Non-pigmented ciliary epithelial cell (primary cell): ENCODE measurements around the gene GADD45A.
"Not testable (repeated sequence)": the region's sequence is repeated elsewhere in the genome, so short reads cannot be mapped to it uniquely, and the experiment has no call there.

Experiments
- DNase-seq: peaks from one replicate; pipeline ENCODE4 v3.0.0-alpha.2; 2010; ENCODE audit warnings: low read depth

GADD45A gene

DNA sequence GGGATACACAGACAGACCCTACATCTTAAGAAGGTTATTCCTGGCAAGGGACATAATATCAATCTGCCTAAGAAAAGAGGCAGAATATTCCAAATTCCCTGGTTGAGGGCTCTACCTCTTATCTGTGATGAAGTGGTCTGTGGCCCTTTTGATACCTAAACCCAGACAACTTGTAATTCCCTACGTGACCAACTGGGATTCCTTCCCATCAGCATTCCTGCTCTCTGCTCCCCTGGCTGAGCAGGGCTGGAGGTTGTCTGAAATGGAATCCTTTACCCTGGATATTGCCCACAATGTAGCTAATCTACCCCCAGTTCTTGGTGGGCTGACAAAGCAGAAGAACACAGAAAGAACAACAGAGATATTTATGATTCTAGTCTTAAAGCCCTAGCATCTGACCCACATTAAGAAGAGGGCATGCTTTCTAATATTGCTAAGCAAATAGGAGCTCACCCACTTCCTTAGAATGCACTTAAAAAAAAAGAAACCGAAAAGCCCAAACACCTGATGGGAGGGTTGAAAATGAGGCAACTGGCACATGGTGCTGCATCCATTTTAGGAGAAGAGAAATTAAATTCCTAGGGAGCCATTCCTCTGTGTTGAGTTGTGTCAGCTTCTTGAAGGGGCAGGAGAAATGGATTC is 36.8 kb downstream of the GADD45A start:
- no peak for DNase-seq

DNA sequence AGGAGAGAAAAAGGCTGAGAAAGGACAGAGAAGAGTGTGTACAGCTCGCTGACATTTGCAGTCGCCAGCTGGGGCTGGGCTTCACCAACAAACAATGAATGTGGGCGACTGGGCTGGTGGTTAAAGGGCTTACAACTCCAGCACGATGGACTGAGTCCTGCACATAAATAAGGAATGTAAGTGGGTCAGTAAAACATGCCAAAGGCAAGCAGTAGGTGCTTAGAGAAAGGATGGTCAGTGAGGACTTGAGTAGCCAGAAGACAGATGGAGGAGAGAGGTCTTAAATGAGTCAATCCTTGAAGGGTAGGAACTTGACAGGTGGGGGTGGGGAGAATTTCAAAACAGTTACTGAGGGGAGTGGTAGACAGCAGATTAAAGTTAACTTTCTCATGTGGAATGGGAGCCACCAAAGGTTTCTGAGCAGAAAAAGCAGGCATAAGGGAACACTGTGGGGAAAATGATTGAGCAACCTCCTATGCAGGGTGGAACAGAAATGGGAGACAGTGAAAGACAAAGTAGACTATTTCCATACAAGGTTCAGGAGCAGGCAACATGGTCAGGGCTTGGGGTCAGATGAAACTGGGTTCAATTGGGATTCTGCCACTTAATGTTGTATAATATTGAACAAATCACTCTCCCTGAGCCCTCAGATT is 37.4 kb downstream of the GADD45A start:
- no peak for DNase-seq

DNA sequence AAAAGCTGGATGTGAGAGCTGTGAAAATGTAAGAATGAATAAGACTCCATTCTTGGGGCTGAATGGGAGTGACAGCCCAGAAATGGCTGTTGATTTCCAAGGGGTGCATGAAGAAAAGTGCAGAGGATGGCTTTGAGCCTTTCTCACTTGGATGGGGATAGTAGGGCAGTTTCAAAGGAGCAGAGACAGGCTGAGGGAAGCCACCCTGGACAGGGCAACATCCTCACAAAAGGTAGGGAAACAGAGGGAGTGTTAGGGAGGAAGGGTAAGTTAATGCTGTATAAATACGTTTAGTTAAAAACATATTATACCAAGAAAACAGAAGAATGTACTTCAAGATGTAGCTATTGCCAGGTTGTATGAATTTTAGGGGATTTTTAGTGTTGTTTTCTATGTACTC is 38.1 kb downstream of the GADD45A start:
- no peak for DNase-seq

- no peak for DNase-seq
Observed at GRCh38 chr1:67723620-67724019, 38.6 kb downstream of the GADD45A start.

DNA sequence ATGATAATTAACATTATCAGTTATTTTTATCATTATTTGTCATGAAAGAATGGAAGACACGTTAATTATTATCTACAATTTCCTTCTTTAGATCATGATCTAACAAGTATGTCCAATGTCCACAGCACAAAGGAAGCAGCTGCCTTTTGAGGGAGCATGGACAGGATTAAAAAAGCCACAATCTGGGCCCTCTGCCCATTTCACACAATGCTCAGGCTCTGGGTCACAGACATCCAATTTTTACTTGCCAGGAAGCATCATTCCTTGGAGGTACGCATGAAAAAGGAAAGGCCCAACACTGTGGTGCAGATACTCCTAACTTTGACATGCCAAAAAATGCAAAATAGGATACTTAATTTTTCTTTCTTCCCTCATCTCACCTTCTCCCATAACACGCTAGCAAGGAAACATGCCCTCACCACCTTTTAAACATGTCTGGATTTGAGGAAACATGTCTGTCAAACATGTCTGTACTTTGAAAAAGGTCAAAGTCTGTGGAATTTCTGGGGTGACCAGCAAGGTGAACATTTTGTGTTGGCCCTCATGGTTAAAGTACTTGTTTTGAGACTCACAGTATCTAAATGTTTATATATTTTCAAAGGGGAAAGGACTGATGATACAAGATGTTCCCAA is 40.0 kb downstream of the GADD45A start:
- DNase-seq: no peak

DNA sequence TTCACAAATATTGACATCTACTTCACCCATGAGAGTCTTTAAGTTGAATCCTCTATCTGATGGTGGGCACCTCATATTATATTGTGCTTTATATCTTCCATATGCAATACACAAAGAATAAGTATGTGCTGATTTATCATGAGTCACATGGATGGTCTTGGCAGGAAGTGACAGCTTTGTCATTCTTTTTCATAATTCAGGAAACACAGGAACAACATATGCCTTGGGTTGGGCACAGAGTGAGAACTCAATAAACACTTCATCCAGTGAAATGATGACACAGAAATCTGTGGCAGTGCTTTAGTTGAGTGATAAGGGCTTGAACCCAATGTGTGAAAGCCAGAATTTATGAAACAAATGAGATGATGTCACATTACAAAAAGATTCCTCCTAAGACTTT is 41.2 kb downstream of the GADD45A start:
- no peak for DNase-seq

- DNase-seq: no peak
Observed at GRCh38 chr1:67729872-67730271, 44.9 kb downstream of the GADD45A start.

GRCh38 chr1:67730312-67730711 is 45.3 kb downstream of the GADD45A start:
- not testable (repeated sequence) for DNase-seq

DNA sequence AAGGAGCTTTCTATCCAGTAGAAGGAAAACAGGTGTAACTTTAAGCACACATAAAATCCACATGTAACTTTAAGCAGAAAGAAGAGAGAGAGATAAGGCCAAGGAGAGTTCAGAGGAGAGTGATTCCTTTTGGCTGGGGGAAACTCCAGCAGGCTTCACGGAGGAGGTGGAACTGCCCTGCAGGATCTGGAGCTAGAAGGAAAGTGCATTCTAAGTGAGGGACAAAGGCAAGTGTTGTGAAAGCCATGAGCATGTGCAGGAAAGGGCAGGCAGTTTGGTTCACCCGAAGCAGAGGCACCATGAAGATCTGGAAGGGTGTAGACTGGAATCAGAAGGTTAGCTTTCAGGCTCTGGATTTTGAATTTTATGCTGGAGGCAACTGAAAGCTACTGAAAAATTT is 46.3 kb downstream of the GADD45A start:
- DNase-seq: no peak

GRCh38 chr1:67732750-67733151 is 47.8 kb downstream of the GADD45A start:
- DNase-seq: no peak

DNA sequence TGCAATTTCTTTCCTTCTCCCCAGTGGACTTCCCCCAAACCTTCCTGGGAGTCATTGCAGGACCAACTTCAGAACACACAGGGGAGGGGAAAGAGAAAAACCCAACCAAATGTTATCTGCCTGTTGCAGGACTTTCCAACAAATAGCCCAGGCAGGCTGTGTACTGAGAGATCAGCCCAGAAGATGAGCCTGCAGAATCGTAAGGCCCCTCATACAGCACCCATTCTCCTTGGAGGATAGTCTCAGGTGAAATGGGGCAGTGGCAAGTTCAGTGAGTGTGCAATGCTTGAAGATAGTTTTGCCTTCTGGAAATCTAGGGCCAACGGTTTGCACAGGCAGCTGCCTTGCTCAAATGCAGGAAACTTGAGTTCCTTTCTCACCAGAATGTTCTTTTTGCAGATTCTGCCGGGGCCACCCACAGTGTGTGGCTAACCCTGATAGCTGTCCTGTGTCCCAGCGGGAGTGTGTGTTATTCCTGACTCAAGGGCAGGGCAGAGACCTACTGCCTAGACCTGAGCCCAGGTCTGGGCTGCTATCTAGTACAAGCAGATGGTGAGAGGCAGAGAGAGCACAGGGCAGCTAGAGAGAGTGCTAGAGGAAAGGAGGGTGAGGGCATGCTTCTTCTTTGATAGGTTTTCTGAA is 48.8 kb downstream of the GADD45A start:
- no peak for DNase-seq

DNA sequence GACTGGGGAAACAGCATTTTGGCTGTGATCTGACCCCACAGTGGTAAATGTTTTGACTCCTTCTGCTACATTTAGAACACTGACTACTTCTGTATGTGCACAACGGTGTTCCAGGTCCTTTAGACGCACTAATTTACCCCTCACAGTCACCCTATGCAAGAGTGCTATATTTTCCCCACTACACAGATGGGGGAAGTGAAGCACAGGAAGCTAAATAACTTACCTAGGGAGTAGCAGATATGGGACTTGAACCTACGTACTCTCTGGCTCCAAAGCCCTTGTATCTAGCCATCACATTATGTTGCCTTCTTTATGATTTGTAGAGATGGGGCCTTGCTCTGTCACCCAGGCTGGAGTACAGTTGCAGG is 49.3 kb downstream of the GADD45A start:
- no peak for DNase-seq

DNA sequence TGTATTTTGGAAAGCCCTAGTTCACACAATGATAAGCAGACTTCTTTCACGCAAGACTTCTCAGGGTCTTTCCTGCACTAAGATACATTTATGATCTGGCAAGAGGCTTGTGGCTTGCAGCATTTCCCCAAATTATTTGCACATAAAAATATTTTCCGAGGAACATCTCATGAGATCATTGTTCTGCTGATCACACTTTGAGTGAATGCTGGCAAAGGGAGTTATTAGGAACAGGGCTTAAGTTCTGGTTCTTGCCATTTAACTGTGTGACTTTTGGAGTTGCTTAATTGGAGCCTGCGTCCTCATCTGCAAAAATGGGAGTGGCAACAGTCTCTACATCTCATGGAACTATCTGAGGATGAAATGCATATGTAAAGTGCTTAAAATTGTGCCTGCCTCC is 50.2 kb downstream of the GADD45A start:
- DNase-seq: no peak

- no peak for DNase-seq
Observed at GRCh38 chr1:67735806-67736627, 51.0 kb downstream of the GADD45A start.

DNA sequence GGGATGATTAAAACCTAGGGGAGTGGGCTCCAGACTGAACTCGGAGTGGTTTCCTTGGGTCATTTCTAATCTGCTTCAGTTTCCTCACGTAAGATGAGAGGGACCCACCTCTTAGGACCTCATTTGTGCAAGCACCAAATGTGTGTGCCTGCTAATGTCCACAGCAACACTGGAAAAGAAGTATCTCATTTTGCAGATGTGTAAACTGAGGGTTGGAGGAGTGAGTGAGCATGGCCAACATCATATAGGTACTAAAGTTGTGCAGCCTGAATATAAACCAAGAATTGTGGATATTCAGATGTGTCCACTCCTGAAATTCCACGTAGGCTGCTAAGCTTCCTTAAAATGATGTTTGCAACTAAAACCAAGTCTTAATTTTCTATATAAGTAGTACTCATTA is 51.7 kb downstream of the GADD45A start:
- no peak for DNase-seq

GRCh38 chr1:67737875-67738274 is 52.9 kb downstream of the GADD45A start:
- DNase-seq: no peak
